ENCODE data around the gene MMP15. TPM values are rescaled to one million over a fixed set of nuclear protein-coding genes. Genes with fewer than 3 reads are reported as not detected.

MMP15 gene
- total RNA-seq, 1 experiment from 2014 or later: 55.5 TPM

DNA sequence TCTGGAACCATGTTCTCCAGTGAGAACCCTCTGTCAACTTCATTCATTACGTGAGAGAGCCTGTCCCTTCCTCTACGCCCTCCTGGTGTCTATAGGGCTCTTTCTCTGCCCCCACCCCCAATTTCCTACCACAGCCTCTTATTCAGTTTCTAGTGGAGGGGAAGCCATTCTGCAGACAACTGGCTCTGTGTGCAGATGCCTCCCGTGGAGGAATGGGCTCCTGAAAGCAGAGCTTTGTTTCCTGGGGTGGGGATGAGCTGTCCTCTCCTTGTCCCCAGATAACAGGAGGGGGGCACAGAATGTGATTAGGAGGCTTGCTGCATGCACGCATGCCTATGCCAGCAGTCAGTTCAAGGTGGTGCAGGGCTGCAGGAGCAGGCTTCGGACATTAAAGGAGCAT is 31.6 kb downstream of the MMP15 start (continued):
- TF ChIP-seq, protein P1, sequence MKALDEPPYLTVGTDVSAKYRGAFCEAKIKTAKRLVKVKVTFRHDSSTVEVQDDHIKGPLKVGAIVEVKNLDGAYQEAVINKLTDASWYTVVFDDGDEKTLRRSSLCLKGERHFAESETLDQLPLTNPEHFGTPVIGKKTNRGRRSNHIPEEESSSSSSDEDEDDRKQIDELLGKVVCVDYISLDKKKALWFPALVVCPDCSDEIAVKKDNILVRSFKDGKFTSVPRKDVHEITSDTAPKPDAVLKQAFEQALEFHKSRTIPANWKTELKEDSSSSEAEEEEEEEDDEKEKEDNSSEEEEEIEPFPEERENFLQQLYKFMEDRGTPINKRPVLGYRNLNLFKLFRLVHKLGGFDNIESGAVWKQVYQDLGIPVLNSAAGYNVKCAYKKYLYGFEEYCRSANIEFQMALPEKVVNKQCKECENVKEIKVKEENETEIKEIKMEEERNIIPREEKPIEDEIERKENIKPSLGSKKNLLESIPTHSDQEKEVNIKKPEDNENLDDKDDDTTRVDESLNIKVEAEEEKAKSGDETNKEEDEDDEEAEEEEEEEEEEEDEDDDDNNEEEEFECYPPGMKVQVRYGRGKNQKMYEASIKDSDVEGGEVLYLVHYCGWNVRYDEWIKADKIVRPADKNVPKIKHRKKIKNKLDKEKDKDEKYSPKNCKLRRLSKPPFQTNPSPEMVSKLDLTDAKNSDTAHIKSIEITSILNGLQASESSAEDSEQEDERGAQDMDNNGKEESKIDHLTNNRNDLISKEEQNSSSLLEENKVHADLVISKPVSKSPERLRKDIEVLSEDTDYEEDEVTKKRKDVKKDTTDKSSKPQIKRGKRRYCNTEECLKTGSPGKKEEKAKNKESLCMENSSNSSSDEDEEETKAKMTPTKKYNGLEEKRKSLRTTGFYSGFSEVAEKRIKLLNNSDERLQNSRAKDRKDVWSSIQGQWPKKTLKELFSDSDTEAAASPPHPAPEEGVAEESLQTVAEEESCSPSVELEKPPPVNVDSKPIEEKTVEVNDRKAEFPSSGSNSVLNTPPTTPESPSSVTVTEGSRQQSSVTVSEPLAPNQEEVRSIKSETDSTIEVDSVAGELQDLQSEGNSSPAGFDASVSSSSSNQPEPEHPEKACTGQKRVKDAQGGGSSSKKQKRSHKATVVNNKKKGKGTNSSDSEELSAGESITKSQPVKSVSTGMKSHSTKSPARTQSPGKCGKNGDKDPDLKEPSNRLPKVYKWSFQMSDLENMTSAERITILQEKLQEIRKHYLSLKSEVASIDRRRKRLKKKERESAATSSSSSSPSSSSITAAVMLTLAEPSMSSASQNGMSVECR (CRISPR knock-in tag; IDR thresholded peaks at IDR 0.05; ENCODE audit: borderline replicate concordance): no peak

DNA sequence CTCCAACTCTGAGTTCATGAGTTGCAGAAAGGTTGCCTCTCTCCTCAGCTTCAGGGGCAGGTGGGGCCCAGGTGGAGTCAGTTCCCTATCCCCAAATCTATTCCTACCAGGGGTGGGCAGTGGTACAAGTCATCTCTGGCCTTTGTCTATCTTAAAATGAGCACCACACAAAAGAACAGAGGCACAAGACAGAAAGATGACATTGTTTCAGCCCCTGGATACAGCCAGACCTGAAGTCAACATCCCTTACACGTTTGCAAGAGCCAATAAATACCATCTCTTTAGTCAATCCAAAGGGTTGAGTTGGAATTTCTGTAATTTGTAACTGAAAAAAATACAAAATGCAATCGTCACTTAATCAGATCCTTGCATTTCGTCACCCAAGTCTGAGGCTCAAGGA is 32.2 kb downstream of the MMP15 start:
- ChIA-PET POLR2A (no interaction called here), CTCF (interaction anchor here (0.6 to 2.3 kb wide), 2 partner anchors 25 to 64 kb away, joined by 3 to 11 read pairs; no protein-coding TSS in a partner anchor)
- H3K4me3 Mint-ChIP-seq: no peak overlapping the region

DNA sequence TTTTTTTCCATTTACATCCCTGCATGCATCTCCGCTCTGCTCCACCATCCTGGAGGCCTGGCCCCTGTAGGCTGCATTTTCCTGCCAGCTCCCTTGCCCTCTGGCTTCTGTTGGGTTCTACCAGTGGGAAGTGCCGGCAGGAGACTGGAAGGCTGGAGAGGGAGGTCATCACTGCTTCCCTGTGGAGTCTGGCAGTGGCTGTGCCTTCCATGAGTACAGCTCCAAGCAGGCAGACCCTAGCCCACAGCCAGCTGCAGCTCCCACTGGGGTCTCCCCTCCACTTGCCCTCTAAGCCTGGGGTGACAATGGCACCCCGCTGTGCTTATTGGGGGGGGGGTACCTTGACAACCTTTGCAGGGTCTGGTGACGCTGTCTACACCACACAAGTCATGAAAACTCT is 37.3 kb downstream of the MMP15 start:
- ChIA-PET CTCF (interaction anchor here (1.0 to 3.0 kb wide), 4 partner anchors 30 to 59 kb away, joined by 4 to 10 read pairs (median 5); no protein-coding TSS in a partner anchor), POLR2A (no interaction called here)
- H3K4me3 Mint-ChIP-seq: no peak overlapping the region
- H3K27ac Mint-ChIP-seq: no peak overlapping the region
- TF ChIP-seq JAZF1 (CRISPR knock-in tag; IDR thresholded peaks at IDR 0.05) (no peak), IRF2 (CRISPR knock-in tag; IDR thresholded peaks at IDR 0.05; ENCODE audit: borderline replicate concordance, low read depth) (no peak)
- no peak for DNase-seq (ENCODE audit: low spot score)
- H3K4me1 Mint-ChIP-seq: peaks cover 13% of the 10 kb centered on the region
- ATAC-seq: peak; percentile 46
- H3K27me3 Mint-ChIP-seq (ENCODE audit: low read depth): no peaks in the 10 kb centered on the region
- H3K9me3 Mint-ChIP-seq: no peaks in the 10 kb centered on the region
- no peaks in the 10 kb centered on the region for H3K36me3 Mint-ChIP-seq

More for the DNA sequence above, 32.2 kb downstream of the MMP15 start:
- DNase-seq (ENCODE audit: low spot score) (no peak), ATAC-seq (no peak)
- no peak for TF ChIP-seq RELA (CRISPR knock-in tag; IDR thresholded peaks at IDR 0.05; ENCODE audit: borderline replicate concordance)
- TF ChIP-seq, protein P1 (CRISPR knock-in tag; IDR thresholded peaks at IDR 0.05; ENCODE audit: borderline replicate concordance): no peak
- TF ChIP-seq, protein P2, sequence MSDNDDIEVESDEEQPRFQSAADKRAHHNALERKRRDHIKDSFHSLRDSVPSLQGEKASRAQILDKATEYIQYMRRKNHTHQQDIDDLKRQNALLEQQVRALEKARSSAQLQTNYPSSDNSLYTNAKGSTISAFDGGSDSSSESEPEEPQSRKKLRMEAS (CRISPR knock-in tag; IDR thresholded peaks at IDR 0.05): no peak
- no peak for TF ChIP-seq ZNF317 (CRISPR knock-in tag; IDR thresholded peaks at IDR 0.05; ENCODE audit: borderline replicate concordance, low read depth)
- no peak for TF ChIP-seq ZNF416 (CRISPR knock-in tag; IDR thresholded peaks at IDR 0.05)
- TF ChIP-seq ETV6 (CRISPR knock-in tag; IDR thresholded peaks at IDR 0.05): no peak
- TF ChIP-seq NFYB (CRISPR knock-in tag; conservative IDR thresholded peaks at IDR 0.05; ENCODE audit: low read depth): no peak
- no peak for TF ChIP-seq ESRRA (CRISPR knock-in tag; IDR thresholded peaks at IDR 0.05; ENCODE audit: borderline replicate concordance)
- no peak for TF ChIP-seq ZNF263 (CRISPR knock-in tag; IDR thresholded peaks at IDR 0.05; ENCODE audit: low read depth)
- Mint-ChIP-seq H3K9me3 (no peaks in the 10 kb centered on the region), H3K36me3 (no peaks in the 10 kb centered on the region), H3K27ac (no peak overlapping the region), H3K27me3 (ENCODE audit: low read depth) (no peaks in the 10 kb centered on the region), H3K4me1 (peaks cover 5% of the 10 kb centered on the region)
